Activated CD4-positive, CD25-positive, alpha-beta regulatory T cell treated with anti-CD3 and anti-CD28 coated beads, Interleukin-2, amount 50 U/mL, for 72 hours (primary cell): Measurements from ENCODE around the gene TDRD7.

Experiments used
- DNase-seq: peaks from one replicate; pipeline ENCODE4 v3.0.0; 2021

The TDRD7 gene

DNA sequence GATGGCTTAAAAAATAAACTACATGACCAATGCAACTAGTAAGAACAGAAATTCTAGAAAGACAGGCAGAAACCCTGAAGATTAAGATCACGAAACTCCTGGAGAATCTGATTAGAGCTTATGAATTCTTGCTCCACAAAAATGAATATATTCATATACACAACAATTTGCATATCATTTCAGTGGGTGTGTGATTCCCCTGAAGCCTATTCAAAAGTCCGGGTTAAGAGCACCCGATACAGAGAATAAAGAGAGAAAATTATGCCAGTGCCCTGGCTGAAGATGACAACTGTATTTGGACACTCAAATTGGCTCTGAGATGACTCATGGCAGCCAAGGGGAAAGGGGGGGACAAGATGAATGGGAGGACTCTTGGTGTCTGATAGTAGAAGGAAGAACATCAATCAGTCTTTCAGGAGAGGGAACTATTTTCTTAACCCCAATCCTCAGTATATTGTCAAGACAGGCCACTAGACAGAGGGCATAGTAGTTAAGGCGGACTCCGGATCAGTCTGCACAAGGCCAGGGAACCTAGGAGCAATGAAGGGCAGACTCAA is 95.6 kb downstream of the TDRD7 start:
- no peak for DNase-seq

DNA sequence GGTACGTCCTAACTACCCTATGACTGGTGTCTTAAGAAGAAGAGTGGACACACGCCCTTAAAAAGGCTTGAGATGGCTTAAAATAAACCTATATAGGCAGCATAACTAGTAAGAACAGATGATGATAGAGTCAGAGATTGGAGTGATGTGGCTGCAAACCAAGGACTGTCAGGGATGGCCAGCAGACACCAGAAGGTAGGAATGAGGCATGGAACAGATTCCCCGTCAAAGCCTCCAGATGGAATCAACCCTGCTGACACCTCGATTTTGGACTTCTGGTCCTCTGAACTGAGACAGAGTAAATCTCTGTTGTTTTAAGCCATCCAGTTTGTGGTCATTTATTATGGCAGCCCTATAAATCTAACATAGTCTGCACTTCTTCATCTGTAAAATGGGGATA is 97.0 kb downstream of the TDRD7 start:
- no peak for DNase-seq

DNA sequence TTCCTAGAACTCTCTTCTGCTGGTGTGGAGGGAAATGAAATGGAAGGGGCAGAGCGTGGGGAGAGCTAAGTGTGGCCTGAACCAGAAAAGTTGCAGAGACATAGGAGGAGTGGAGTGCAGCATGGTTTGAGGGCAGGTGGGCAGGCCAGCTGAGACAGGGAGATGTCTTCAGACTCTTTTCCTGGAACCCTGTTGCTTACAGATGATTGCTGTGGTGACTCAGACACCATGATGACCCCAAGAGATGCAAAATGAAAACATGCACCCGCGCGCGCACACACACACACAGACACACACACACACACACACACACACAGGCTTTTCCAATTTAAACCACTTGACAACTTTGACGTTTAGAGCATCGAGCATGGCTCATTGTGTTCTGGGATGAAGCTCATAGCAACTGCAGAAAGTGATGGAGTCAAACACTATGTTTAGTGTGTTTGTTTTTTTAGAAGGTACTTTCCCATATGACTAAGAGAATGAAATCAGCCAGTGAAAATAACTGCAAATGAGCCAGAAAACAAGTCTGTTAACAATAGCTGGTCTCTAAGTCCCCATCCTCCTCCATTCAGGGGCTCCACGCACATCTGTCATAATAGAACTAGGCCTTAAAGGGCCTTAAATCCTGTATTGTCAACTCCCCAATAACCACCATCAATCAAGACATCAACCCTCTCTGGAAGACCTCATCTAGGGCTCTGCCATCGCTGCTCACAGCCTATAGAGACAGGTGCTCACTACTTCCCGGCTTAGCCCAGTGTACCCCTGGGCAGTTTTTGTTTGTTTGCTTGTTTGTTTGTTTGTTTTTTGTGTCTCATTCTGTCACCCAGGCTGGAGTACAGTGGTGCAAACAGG is 99.1 kb downstream of the TDRD7 start:
- DNase-seq = no peak

DNA sequence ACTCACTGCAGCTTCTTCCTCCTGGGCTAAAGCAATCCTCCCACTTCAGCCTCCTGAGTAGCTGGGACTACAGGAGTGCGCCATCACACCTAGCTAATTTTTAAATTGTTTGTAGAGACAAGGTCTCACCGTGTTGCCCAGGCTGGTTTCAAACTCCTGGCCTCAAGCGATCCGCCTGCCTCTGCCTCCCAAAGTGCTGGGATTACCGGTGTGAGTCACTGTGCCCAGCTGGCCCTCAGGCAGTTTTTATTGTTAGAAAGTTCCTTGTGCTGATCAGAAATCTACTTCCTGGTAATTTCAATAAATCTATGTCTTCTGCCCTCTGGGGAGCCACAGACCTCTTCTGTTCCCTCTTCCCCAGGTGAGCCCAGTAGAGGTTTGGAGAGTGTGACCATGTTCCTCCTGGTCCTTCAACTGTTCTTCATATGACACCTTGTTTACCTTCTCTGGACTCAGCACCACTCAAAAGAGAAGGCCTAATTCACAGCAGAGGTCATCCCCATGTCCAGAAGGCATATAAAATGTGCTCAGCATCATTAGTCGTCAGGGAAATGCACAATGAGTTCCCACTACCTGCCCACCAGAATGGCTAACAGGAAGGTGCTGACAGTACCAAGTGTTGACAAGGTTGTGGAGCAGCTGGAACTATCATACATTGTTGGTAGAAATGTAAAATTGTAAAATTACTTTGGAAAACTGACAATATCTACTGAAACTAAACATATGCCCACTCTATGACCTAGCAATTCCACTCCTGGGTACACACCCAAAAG is 99.9 kb downstream of the TDRD7 start:
- DNase-seq = no peak

DNA sequence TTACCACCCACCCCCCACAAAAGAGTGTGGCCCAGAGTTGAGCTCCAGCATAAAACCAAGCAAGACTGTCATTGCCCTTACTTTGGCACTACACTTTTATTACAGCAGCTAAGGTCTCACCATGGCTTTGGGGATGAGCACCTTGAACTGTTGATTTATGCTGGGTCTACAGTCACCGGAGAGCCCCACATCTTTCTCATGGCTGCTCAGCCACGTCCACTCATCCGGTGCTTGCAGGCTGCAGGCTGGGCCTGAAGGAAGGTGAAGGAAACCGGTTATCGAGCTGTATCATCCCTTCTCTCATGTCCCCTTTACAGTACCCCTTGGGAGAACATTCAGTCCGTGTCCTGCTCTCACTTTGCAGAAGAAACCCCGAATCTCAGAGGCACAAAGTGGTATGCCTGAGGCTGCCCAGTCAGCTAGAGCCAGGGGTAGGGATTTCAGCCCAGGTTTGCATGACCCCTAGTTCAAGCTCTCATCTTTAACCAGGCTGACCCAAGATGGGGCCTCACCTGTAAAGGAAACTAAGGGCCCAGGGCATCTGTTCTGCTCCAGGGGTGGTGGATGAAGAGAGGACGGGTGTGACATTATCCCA is 101.2 kb downstream of the TDRD7 start:
- DNase-seq = no peak

DNA sequence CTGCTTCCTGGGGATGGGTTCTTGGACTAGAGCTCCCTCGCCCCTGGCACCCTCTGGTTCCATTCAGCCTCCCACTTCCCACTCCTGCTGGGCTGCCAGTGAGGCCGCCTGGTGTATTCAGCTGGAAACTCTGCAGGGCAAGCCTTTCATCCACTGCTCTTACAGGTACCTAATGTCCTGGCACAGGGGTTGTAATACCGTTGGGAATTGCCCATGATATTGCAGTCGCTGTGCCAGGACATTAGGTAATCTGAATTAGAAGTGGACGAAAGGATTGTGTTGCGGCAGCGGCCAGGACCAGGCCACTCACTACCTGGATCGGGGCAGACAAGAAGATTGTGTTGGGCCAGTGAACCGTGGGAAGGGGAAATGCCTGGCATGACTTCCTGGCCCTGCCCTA is 102.6 kb downstream of the TDRD7 start:
- DNase-seq = no peak

DNA sequence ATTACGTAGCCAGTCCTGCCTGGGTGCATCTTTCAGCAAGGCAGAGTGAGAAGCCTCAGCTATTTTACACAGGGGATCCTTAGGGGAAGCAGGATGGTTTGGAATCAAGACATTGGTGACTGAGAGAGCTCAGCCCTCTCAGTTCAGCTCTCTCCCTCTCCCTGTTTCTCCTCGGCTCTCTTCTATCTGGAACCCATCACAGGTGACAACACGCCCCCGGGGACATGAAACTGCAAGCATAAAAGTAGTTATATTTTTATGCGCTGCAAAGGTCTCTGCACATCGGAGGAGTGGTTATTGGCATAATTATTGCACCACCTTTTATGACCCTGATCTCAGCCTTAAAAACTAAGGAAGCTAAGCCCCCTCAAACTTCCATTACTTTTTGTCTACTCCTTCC is 103.8 kb downstream of the TDRD7 start:
- DNase-seq = no peak

DNA sequence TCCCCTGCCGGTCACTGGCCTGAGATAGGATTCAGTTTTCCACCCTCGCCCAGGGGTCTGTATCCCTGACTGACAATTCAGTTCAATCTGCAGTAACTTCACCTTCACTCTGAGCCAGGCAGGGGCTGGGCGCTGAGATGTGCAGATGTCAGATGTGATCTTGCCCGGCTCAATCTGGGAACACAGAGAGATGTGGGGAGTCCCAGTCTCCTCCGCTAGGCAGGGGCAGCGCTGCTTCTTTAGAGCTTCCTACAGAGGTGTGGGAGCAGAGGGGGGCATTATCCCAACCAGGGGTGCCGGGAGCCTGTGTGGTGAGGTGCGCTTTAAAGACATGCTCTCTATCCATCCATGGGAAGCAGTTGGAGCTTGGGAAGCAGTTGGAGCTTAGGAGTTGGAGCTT is 104.2 kb downstream of the TDRD7 start:
- DNase-seq = no peak

DNA sequence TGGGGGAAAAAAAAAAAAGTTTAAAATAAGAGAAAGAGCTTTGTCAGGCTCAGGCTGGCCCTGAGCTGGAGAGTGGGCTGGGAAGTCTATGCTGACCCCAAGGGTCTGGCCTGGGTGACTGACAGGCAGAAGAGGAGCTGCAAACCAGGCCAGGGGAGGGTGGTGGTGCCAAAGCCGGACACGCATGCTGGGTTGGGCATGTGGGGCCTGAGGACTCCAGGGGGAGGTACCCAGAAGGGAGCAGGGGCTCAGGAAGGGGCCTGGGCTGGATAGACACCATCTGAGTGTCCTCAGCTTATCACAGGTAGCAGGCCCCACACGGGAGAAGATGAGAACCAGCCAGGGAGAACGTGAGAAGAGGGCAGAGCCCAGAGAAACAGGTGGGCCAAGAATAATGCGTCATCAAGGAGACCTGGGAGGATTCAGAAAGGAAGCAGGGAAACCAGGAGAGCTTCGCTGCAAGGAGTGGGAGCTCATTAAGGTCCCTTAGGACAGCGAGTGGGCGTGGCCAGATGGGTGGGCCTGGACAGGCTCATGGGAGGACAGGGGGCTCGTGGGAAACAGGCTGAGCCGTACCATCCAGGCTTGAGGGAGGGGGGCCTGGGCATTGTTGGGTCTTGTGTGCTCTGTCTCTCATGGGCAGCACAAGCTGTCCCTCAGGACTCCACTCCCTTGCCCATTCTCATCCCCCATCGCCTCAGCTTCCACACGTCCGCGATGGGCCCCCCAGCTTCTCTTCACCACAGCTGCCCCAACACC is 105.6 kb downstream of the TDRD7 start:
- DNase-seq = no peak

DNA sequence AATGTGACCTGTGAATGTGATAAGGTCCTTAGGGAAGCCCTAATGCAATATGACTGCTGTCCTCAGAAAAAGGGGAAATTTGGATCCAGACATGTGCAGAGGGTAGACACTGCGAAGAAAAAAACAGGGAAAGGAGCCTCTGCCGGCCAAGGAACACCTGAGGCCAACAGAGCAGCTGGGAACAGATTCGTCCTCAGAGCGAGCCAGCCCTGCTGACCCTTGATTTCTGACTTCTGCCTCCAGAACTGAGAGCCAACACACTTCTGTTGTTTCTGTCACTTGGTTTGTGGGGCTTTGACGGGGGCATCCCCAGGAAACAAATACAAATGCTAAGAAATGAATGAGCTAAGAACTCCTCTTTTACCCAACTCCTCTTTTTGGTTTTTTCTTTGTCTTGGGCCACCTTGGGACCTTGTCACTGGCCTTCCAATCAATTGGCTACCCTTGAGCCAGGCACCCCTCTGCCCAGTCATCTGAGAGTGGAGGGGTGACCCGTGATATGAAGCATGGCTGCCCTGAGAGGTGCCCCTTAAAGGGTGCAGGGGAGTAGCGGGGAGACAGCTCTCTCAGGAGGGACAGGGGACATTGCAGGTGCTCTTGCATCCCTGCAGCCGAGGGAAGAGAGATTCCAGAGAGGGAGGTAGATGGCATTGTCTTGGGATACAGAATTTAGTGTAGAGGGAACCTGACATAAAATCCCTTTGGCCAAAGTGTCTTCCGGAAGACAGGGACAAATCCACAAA is 106.4 kb downstream of the TDRD7 start:
- DNase-seq = no peak

DNA sequence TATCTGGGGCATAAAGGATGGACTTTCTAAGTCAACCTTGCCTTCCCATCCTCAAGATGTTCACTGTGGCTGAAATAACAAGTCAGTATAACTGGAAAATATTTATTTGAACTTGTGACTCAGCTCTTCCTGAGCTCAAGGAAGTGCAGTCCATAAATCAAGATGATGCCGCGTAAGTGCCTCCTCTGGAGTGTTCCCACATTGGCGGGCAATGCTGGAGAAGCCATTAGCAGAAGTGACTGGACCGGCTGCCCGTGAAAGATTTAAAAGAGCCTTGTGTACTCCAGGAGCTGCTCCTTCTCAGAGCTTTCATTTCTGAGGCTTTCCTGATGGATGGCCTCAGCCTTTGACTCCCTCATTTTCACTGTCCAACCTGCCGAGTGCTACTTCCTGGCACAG is 107.0 kb downstream of the TDRD7 start:
- no peak for DNase-seq

DNA sequence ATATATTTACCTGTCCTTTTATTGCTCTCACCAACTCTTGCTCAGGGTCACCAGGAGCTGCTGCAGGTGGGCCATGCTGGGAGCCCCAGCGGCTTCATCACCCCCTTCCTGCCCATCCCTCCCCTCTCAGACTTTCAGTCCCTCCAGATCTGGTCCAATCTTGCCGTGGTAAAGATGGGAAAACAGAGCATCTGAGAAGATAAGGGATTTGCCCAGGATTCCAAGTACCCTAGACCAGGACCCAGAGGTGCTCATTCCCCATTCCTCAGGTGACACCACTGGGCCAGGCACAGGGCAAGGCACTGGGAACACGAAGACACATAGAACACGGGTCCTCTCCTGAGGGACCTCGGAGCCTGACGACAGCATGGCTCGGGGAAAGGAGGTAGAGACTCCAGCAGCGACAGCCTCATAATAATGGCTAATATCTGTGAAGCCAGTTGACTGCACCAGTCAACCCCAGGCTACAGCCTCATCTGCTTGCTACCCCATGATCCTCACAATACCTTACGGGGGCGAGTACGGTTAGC is 107.6 kb downstream of the TDRD7 start:
- DNase-seq = no peak

DNA sequence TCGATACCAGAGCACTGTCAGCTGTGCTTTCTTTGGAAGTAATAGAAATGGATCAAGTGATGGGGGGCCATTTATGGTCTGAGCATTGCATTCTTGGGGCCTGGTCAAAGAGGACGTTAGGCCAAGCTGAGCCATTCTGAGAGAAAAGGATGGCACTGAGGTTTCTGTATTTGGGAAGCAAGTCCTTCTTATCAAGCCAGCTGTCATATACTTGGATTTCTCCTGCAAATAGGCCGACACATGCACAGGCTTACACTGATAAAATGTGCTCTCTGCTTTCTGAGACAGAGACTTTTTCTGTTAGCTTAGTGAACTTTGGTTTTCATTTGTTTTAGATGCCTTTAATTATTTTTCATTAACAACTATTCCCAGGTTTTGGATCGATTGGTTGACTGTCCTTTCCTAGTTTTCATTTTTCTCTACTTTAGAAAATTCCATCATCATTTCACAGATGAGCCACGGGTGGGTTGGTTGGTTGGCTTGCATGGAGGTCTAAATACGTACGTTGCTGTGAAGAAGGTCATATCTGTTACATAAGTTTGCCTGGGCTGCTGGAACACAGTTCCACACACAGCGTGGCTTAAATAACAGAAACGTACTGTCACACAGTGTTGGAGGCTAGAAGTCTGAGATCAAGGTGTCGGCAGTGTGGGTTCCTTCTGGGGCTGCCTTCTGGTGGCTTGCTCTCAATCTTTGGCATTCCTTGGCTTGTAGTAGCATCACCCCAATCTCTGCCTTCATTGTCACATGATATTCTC is 109.9 kb downstream of the TDRD7 start:
- no peak for DNase-seq

DNA sequence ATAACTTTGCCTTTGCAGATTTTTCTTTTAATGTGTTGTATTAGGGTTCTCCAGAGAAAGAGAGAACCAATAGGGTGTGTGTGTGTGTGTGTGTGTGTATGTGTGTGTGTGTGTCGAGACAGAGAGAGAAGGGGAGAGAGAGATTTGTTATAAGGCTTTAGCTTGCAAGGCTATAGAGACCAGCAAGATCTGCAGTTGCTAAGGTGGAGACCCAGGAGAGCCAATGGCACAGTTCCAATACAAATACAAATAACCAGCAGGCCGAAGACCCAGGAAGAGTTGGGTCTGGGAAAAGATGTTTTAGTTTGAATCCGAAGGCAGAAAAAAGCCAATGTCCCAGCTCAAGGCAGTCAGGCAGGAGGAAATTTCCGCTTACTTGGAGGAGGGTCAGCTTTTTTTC is 112.5 kb downstream of the TDRD7 start:
- DNase-seq = no peak

DNA sequence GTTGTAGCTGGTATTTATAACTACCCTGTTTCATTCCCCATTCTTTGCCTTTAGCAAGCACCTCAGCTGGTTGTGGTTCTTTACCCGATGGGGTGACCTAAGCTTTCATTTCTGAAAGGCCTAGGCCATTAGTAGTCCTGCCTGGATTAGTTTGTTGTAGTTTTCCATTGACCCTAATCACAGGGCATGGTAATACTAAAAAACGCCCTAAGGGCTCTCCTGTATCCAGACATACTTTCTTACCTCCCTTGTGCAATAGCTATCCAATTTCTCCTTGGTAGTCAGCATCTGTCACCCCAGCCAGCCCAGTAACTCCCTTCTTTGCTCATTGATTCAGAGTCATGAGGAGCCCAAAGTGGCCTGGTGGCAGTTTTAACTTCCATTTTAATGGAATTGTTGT is 113.6 kb downstream of the TDRD7 start:
- DNase-seq = no peak

DNA sequence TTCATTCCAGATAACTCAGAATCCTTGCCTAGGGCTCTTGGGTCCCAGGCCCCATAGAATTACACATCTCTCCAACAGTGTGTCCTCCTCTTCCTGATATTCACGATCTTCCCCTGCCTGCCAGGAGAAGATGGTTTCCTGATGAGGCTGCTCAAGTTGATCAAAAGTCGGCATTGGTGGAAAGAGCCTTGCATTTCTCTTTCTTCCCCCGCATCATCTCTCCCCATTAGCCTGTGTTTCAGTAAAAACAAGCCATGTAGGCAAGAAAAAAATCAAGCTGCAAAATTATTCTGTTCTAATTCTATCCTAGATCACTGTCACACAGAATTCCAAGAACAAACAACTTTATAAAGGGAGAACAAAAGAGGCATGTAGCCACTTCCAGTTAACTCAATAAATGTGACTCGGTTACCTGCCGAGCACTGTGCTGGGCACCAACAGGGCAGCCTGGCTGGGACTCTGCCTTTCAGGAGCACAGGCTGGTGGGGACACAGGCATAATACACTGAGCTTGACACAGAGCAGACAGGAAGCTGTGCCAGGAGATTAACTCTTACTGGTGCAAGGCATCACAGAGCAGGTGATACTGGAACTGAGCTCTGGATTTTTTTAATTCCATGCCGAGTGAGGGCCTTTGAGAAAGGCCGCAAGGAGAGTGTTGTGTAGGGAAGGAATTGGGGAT is 115.1 kb downstream of the TDRD7 start:
- DNase-seq = no peak

DNA sequence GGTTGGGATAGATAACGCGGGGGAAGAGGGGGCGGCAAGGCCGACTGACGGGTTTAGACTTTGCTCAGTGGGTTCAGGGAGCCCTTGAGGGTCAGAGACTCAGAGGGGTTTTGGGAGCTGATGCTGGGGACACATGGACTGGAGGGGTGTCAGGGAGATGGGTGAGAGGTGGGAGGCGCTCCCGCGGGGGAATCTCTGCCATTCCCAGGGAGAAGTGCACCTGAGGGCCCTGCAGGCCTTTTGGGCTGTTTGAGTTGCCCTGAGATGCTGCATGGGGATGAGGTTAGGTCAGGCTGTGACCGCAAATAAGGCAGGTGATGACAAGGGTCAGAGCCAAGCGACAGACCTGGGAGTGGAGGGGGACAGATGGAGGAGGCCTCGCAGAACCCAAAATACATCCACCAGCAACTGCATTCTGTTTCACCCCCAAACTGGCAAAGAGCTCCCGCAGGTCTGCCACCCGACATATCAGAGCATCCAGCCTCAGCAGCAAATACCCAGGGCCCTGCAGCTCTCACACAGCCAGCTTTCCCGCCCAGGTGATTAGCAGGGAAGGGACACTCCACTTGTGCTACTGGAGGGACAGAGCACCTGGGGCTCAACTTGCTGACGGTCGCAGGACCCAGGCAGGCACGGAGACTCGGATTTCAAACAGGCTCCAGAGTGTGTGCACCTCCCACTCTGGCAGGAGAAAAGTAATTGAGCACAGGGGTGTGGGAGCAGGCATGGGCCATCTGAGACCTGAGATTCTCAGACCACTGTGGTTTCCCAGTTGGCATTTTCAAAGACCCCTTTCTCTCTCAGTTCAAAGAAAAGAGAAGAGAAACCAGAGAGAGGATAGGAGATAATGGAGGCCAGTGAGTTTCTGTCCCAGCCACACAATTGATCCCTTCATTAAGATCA is 116.0 kb downstream of the TDRD7 start:
- no peak for DNase-seq

DNA sequence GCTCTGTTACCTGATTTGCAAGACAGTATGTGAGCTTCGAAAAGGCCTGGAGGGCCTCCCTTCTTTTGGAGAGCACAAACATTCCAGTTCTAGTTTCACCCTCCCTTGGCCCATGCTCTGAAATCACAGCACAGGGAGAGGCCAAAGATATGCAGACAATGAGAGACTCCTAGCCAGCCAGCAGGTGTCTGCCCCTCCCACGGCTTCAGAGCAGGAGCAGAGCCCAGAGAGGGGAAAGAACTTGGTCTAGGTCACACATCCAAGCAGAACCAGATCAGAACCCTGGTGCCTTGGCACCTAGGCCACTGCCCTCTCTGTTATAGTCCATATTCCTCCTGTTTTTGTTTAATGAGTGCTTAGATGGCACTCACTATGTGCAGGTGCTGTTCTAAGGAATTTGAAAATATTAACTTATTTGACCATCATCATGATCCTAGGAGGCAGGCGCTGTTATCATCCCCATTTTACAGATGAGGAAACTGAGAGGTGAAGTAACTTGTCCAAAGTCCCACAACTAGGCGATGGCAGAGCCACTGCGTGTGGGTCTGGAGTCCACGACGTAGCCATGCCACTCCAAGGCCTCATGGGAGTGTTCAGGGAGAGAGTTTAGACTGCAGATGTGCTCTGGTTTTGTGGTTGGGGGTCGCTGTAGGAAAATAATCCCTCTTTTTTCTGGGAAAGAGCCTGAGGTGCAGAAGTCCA is 116.8 kb downstream of the TDRD7 start:
- DNase-seq = no peak
